GM18505 (cell line): ENCODE measurements around the gene FBXO46.
A peak's percentile ranks its signal among the peaks of the same experiment; 100 is the strongest.

ENCODE experiments used
- ATAC-seq: cut with Tn5 transposase; IDR thresholded peaks from one replicate; pipeline ENCODE4 v1.9.1; 2021; ENCODE audit not compliant: unreplicated experiment
- POLR2A ChIP-seq: IDR thresholded peaks from 4 replicates; pipeline ENCODE4 v1.6.1; 2011; ENCODE audit warnings: borderline replicate concordance; ENCODE audit not compliant: insufficient read depth, insufficient read length; ENCODE audit errors: extremely low read depth

Gene FBXO46

GRCh38 chr19:45769821-45770191 is 39.1 kb upstream of the FBXO46 start:
- ATAC-seq: no peak
- no peak for TF ChIP-seq POLR2A

GRCh38 chr19:45768984-45769782 is 38.5 kb upstream of the FBXO46 start, which contains the start of gene SIX5:
Gene SIX5 (minus strand): TSS chr19:45769252. CDS start chr19:45768844, 408 bp downstream.
- ATAC-seq: peak; percentile 58
- peak; percentile 58 for TF ChIP-seq POLR2A

- ATAC-seq: no peak
- no peak for TF ChIP-seq POLR2A
Observed at GRCh38 chr19:45768655-45768983, 37.9 kb upstream of the FBXO46 start.

GRCh38 chr19:45767881-45768654 is 37.4 kb upstream of the FBXO46 start:
- no peak for ATAC-seq
- TF ChIP-seq POLR2A: peak; percentile 48

- no peak for ATAC-seq
- TF ChIP-seq POLR2A: no peak
Observed at GRCh38 chr19:45767410-45767880, 36.7 kb upstream of the FBXO46 start.

- TF ChIP-seq POLR2A: no peak
- ATAC-seq: no peak
Observed at GRCh38 chr19:45766869-45767346, 36.2 kb upstream of the FBXO46 start.

GRCh38 chr19:45766296-45766868 is 35.7 kb upstream of the FBXO46 start:
- ATAC-seq: no peak
- TF ChIP-seq POLR2A: no peak

- TF ChIP-seq POLR2A: no peak
- ATAC-seq: no peak
Observed at GRCh38 chr19:45765702-45766295, 35.1 kb upstream of the FBXO46 start.

GRCh38 chr19:45764945-45765701 is 34.4 kb upstream of the FBXO46 start:
- ATAC-seq: no peak
- TF ChIP-seq POLR2A: no peak

- TF ChIP-seq POLR2A: no peak
- no peak for ATAC-seq
Observed at GRCh38 chr19:45764475-45764874, 33.8 kb upstream of the FBXO46 start.

GRCh38 chr19:45763691-45764294 is 33.1 kb upstream of the FBXO46 start:
- no peak for ATAC-seq
- TF ChIP-seq POLR2A: no peak
